ENCODE results near the gene PRR30.

- TF ChIP-seq, protein P1, sequence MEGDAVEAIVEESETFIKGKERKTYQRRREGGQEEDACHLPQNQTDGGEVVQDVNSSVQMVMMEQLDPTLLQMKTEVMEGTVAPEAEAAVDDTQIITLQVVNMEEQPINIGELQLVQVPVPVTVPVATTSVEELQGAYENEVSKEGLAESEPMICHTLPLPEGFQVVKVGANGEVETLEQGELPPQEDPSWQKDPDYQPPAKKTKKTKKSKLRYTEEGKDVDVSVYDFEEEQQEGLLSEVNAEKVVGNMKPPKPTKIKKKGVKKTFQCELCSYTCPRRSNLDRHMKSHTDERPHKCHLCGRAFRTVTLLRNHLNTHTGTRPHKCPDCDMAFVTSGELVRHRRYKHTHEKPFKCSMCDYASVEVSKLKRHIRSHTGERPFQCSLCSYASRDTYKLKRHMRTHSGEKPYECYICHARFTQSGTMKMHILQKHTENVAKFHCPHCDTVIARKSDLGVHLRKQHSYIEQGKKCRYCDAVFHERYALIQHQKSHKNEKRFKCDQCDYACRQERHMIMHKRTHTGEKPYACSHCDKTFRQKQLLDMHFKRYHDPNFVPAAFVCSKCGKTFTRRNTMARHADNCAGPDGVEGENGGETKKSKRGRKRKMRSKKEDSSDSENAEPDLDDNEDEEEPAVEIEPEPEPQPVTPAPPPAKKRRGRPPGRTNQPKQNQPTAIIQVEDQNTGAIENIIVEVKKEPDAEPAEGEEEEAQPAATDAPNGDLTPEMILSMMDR (IDR thresholded peaks at IDR 0.05; ENCODE audit: low read length): no peak
- TF ChIP-seq EZH2 (optimal IDR thresholded peaks at IDR 0.05; ENCODE audit: low read depth, low read length) (no peak), EZH2phosphoT487 (IDR thresholded peaks at IDR 0.05; ENCODE audit: low read length) (no peak)
These were observed 40.3 kb upstream of the PRR30 start for GRCh38 chr2:27179344-27180000.
